GM19324 (cell line): ENCODE results near the gene CELSR2.

Source experiments
- ATAC-seq: cut with Tn5 transposase; IDR thresholded peaks from one replicate; pipeline ENCODE4 v1.9.1; 2021; ENCODE audit warnings: mild to moderate bottlenecking, moderate library complexity; ENCODE audit not compliant: unreplicated experiment, low FRiP score

Gene CELSR2

DNA sequence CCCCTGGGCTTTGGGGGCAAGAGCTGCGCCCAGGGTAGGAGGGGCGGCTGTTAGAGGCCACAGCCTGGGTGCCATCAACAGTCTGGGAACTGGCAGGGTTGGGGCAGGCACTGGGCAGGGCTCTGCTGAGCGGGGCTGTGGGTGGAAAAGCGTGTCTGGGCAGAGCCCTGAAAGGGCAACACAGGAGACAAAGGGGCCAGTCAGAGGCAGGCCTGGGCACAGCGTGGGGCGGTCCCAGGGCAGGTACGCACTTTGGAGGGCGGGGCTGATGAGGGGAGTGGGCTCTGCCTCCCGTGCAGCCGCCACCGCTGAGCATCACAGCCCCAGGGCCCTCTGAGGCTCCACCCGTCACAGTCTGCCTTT lies 13.9 kb downstream of the CELSR2 start:
- no peak for ATAC-seq

GRCh38 chr1:109263597-109264378 lies 14.4 kb downstream of the CELSR2 start:
- no peak for ATAC-seq

DNA sequence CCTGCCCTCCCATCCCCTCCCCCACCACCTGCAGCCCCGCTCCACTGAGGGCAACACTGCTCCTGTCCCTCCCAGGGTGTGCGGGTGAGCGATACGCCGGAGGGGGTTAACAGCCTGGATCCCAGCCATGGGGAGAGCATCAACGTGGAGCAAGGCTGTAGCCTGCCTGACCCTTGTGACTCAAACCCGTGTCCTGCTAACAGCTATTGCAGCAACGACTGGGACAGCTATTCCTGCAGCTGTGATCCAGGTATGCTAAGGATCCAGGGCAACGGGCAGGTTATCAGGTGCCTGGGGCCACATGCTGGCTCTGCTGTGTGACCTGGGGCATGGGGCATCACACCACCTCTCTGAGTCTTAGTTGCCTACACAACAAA lies 15.0 kb downstream of the CELSR2 start:
- no peak for ATAC-seq

DNA sequence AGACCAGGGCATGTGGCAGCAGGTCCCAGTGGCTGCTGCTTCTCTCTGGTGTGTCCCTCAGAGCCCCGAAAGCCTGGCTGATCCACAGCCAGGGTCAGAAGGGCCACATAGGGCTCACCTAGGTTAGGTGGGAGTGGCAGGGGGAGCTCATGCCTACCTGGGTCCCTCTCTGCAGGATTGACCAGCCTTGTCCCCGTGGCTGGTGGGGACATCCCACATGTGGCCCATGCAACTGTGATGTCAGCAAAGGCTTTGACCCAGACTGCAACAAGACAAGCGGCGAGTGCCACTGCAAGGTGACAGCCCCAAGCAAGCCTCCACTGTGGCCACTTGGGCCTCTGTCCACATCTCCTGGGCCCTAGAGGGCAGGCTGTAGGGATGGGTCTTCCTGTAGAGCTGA lies 15.7 kb downstream of the CELSR2 start:
- no peak for ATAC-seq

- ATAC-seq = no peak
These were observed 16.5 kb downstream of the CELSR2 start for GRCh38 chr1:109265741-109266330.

- no peak for ATAC-seq
These were observed 17.6 kb downstream of the CELSR2 start for GRCh38 chr1:109266965-109267364.

- no peak for ATAC-seq
These were observed 18.5 kb downstream of the CELSR2 start for GRCh38 chr1:109267743-109268300.

- no peak for ATAC-seq
These were observed 19.3 kb downstream of the CELSR2 start for GRCh38 chr1:109268431-109269211.

- ATAC-seq = no peak
These were observed 20.1 kb downstream of the CELSR2 start for GRCh38 chr1:109269212-109269980.

DNA sequence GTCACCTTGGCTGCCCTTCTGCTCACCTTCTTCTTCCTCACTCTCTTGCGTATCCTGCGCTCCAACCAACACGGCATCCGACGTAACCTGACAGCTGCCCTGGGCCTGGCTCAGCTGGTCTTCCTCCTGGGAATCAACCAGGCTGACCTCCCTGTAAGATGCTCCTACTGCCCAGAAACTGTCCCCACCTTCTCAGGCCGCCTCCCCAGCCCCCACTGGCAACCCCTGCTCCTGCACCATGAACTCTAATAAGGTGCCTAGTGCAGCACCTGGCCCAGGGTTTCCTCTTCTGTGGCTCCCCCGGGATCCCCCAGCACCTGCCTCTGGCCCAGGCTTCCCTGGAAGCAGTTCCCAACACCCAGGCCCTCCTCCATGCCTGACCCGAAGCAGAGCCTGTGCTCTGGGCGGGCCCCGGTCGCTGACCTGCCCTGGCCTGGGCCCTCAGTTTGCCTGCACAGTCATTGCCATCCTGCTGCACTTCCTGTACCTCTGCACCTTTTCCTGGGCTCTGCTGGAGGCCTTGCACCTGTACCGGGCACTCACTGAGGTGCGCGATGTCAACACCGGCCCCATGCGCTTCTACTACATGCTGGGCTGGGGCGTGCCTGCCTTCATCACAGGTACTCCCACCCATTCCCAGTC lies 20.8 kb downstream of the CELSR2 start:
- no peak for ATAC-seq

DNA sequence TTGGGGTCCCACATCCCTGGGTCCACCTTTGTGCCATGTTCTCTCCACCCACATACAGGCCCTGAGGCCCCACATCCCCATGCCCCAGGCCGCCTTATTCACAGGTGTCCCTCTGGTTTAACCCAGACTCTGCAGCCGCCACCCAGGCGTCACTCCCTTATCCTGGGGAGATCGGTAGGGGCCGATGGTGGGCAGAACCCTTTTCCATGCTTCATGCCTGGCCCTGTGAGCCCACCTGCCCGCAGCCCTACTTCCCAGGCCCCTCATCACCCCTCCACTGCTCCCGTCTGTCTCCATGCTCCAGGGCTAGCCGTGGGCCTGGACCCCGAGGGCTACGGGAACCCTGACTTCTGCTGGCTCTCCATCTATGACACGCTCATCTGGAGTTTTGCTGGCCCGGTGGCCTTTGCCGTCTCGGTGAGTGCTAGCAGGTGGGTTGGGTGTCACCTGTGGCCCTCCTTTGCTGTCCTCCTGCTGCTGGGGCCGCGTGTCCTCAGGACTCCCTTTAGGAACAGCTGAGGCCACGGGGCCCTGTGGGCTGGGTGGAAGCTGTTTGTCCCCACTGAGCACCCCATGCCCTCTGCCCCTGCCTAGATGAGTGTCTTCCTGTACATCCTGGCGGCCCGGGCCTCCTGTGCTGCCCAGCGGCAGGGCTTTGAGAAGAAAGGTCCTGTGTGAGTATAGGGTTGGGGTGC lies 21.4 kb downstream of the CELSR2 start:
- ATAC-seq = no peak

DNA sequence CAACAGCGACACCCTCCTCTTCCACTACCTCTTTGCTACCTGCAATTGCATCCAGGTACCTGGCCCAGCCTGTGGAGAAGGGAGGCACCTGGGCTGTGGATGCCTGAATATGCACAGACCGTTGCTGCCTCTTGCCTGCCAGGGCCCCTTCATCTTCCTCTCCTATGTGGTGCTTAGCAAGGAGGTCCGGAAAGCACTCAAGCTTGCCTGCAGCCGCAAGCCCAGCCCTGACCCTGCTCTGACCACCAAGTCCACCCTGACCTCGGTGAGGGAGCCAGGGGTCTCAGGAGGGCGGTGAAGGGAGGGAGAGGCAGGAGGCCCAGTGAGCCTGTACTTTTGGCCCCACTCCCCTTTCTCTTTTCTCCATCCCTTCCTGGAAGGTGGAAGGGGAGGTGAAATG lies 22.1 kb downstream of the CELSR2 start:
- ATAC-seq = no peak

- no peak for ATAC-seq
These were observed 22.9 kb downstream of the CELSR2 start for GRCh38 chr1:109272021-109272799.

DNA sequence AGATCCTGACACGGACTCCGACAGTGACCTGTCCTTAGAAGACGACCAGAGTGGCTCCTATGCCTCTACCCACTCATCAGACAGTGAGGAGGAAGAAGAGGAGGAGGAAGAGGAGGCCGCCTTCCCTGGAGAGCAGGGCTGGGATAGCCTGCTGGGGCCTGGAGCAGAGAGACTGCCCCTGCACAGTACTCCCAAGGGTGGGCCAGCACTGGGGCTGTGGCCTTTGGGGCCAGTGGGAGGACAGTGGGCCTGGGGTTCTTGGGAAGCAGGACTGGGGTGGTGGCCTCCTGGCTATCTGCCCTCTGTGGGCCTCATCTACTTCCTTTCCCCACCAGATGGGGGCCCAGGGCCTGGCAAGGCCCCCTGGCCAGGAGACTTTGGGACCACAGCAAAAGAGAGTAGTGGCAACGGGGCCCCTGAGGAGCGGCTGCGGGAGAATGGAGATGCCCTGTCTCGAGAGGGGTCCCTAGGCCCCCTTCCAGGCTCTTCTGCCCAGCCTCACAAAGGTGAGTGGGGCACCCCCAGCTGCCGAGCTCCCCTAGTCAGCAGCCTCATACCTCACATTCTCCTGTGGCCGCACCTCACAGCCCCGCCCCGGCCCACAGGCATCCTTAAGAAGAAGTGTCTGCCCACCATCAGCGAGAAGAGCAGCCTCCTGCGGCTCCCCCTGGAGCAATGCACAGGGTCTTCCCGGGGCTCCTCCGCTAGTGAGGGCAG lies 23.6 kb downstream of the CELSR2 start:
- ATAC-seq = no peak

DNA sequence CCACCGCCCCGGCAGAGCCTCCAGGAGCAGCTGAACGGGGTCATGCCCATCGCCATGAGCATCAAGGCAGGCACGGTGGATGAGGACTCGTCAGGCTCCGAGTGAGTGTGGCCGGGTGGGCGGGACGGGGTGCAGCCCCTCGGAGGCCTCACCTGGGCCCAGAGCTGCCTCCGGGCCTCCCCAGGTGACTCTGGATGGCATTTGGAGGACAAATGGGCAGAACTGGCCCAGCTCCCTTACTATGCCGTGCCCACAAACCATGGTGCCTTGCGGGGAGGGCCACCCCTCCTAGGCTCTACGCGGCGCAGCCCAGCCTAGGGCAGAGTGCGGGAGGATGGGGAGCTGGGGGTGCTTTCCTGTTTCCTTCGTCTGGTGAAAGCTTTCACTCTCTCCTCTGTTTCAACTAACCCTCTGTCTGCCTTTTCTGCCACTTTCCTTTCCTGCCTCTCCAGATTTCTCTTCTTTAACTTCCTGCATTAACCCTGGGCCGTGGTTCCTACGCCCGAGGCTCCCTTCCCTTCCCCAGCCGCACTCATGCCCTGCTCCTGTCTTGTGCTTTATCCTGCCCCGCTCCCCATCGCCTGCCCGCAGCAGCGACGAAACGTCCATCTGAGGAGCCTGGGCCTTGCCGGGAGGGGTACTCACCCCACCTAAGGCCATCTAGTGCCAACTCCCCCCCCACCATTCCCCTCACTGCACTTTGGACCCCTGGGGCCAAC lies 24.4 kb downstream of the CELSR2 start:
- no peak for ATAC-seq

DNA sequence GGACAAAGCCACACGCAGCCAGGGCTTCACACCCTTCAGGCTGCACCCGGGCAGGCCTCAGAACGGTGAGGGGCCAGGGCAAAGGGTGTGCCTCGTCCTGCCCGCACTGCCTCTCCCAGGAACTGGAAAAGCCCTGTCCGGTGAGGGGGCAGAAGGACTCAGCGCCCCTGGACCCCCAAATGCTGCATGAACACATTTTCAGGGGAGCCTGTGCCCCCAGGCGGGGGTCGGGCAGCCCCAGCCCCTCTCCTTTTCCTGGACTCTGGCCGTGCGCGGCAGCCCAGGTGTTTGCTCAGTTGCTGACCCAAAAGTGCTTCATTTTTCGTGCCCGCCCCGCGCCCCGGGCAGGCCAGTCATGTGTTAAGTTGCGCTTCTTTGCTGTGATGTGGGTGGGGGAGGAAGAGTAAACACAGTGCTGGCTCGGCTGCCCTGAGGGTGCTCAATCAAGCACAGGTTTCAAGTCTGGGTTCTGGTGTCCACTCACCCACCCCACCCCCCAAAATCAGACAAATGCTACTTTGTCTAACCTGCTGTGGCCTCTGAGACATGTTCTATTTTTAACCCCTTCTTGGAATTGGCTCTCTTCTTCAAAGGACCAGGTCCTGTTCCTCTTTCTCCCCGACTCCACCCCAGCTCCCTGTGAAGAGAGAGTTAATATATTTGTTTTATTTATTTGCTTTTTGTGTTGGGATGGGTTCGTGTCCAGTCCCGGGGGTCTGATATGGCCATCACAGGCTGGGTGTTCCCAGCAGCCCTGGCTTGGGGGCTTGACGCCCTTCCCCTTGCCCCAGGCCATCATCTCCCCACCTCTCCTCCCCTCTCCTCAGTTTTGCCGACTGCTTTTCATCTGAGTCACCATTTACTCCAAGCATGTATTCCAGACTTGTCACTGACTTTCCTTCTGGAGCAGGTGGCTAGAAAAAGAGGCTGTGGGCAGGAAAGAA lies 25.5 kb downstream of the CELSR2 start:
- ATAC-seq = no peak
